SK-N-SH (cell line): ENCODE measurements around the gene PCNT. TPM values are rescaled to one million over a fixed set of nuclear protein-coding genes. Genes with fewer than 3 reads are reported as not detected.

Experiments used
- CTCF ChIA-PET: fragments of 300-600, 350-600 bp; formaldehyde crosslinking; extraction: SDS; loops from one replicate; lab custom pipeline; 2021; lab: Yijun Ruan, JAX
- POLR2A ChIA-PET: fragments of 350-600 bp; sonication (Branson Sonifier 250); formaldehyde crosslinking; extraction: SDS; loops from one replicate; lab custom pipeline; 2020; ENCODE audit warnings: antibody characterized with exemption, inconsistent platforms; lab: Yijun Ruan, JAX
- DNase-seq: peaks from one replicate; pipeline ENCODE4 v3.0.0; 2012
- H2AFZ ChIP-seq: fragments of 200-600 bp; sonication (generic); 2 replicates; pipeline ENCODE4 v1.8.1; 2016; ENCODE audit warnings: antibody characterized with exemption, mild to moderate bottlenecking, low read depth
- H3F3A ChIP-seq: fragments of 200-600 bp; sonication (generic); replicated peaks from 2 replicates; pipeline ENCODE3; 2016; ENCODE audit warnings: antibody characterized with exemption, mild to moderate bottlenecking; ENCODE audit not compliant: insufficient read depth
- H3K27ac ChIP-seq, 2 experiments: fragments of 200-500 bp in 1 of 2; fragments of 200-600 bp in 1 of 2; sonication (Bioruptor generic) in 1 of 2; sonication (generic), shearing (Covaris generic) in 1 of 2; 2 replicates each; pipeline versions ENCODE4 v1.5.1 to v1.6.1; 2014 to 2016; ENCODE audit warnings: low read depth in 2 of 2, inconsistent platforms in 1 of 2, low read length in 1 of 2, mild to moderate bottlenecking in 1 of 2, mixed read lengths in 1 of 2
- H3K27me3 ChIP-seq: fragments of 200-600 bp; sonication (generic), shearing (Covaris generic); 2 replicates; pipeline ENCODE4 v1.6.1; 2016; ENCODE audit warnings: mixed run types; ENCODE audit not compliant: insufficient read depth
- H3K36me3 ChIP-seq, 2 experiments: fragments of 200-500 bp in 1 of 2; fragments of 200-600 bp in 1 of 2; sonication (Bioruptor generic) in 1 of 2; sonication (generic) in 1 of 2; replicated peaks in 1 of 2; 2 replicates each; pipeline versions ENCODE3 to v1.5.1; 2014 to 2016; ENCODE audit warnings: low read length in 1 of 2, mild to moderate bottlenecking in 1 of 2; ENCODE audit not compliant: insufficient read depth in 2 of 2, control insufficient read depth in 1 of 2
- H3K4me1 ChIP-seq, 2 experiments: fragments of 200-500 bp in 1 of 2; fragments of 200-600 bp in 1 of 2; sonication (Bioruptor generic) in 1 of 2; sonication (generic), shearing (Covaris generic) in 1 of 2; 2 replicates each; pipeline versions ENCODE4 v1.5.1 to v1.6.1; 2014 to 2016; ENCODE audit warnings: low read depth in 1 of 2, low read length in 1 of 2, mixed run types in 1 of 2; ENCODE audit not compliant: insufficient read depth in 2 of 2, control insufficient read depth in 1 of 2
- H3K4me2 ChIP-seq: fragments of 200-600 bp; sonication (generic), shearing (Covaris generic); 2 replicates; pipeline ENCODE4 v1.6.1; 2017; ENCODE audit warnings: mixed run types
- H3K4me3 ChIP-seq, 2 experiments: fragments of 200-500 bp in 1 of 2; fragments of 200-600 bp in 1 of 2; sonication (Bioruptor generic) in 1 of 2; sonication (generic), shearing (Covaris generic) in 1 of 2; 2 replicates each; pipeline versions ENCODE4 v1.5.1 to v1.8.1; 2014 to 2016; ENCODE audit warnings: low read depth in 2 of 2, inconsistent platforms in 1 of 2, low read length in 1 of 2, mild to moderate bottlenecking in 1 of 2, mixed read lengths in 1 of 2, moderate library complexity in 1 of 2
- H3K79me2 ChIP-seq: fragments of 200-600 bp; sonication (generic); 2 replicates; pipeline ENCODE4 v1.8.1; 2017; ENCODE audit warnings: mild to moderate bottlenecking; ENCODE audit not compliant: insufficient read depth
- H3K9ac ChIP-seq: fragments of 200-600 bp; sonication (generic); 2 replicates; pipeline ENCODE4 v1.6.1; 2017; ENCODE audit warnings: mixed run types
- H3K9me2 ChIP-seq: fragments of 200-600 bp; sonication (generic); 2 replicates; pipeline ENCODE4 v1.6.1; 2017; ENCODE audit warnings: mixed run types
- H3K9me3 ChIP-seq: fragments of 200-600 bp; sonication (generic); 2 replicates; pipeline ENCODE4 v1.6.1; 2017; ENCODE audit warnings: mixed run types, mild to moderate bottlenecking, moderate library complexity
- H4K20me1 ChIP-seq: fragments of 200-600 bp; sonication (generic); 2 replicates; pipeline ENCODE4 v1.6.1; 2017; ENCODE audit warnings: mild to moderate bottlenecking, mixed run types; ENCODE audit not compliant: insufficient read depth
- CHD2 ChIP-seq: fragments of 150-350 bp; IDR thresholded peaks from 2 replicates; pipeline ENCODE4 v1.6.1; 2018; ENCODE audit warnings: low read length; ENCODE audit not compliant: partially characterized antibody
- CTCF ChIP-seq: fragments of 200-600 bp; sonication (generic); IDR thresholded peaks from 2 replicates; pipeline ENCODE4 v1.6.1; 2017; ENCODE audit warnings: antibody characterized with exemption, mild to moderate bottlenecking, moderate library complexity
- EP300 ChIP-seq, 2 experiments: IDR thresholded peaks; 2 replicates each; pipeline versions ENCODE4 v1.4.0 to v1.6.1; 2012; ENCODE audit warnings: borderline replicate concordance in 1 of 2, low read depth in 1 of 2, low read length in 1 of 2
- EZH2phosphoT487 ChIP-seq: fragments of 200-600 bp; sonication (generic); IDR thresholded peaks from 2 replicates; pipeline ENCODE4 v1.6.1; 2017; ENCODE audit warnings: low read depth, mixed run types, mild to moderate bottlenecking, antibody characterized with exemption, moderate library complexity, borderline replicate concordance
- FOSL2 ChIP-seq: IDR thresholded peaks from 2 replicates; pipeline ENCODE4 v1.4.0; 2012; ENCODE audit warnings: low read depth, mild to moderate bottlenecking, moderate library complexity, borderline replicate concordance
- FOXJ3 ChIP-seq: sonication (generic); formaldehyde crosslinking; IDR thresholded peaks from 2 replicates; pipeline ENCODE4 v1.5.1; 2020; ENCODE audit warnings: mild to moderate bottlenecking, missing genetic modification reagents
- FOXM1 ChIP-seq: IDR thresholded peaks from 2 replicates; pipeline ENCODE4 v1.4.0; 2012; ENCODE audit warnings: low read depth, mild to moderate bottlenecking
- GABPA ChIP-seq: IDR thresholded peaks from 2 replicates; pipeline ENCODE4 v1.4.0; 2012; ENCODE audit warnings: low read depth, mild to moderate bottlenecking
- IRF3 ChIP-seq: fragments of 150-350 bp; IDR thresholded peaks from 2 replicates; pipeline ENCODE4 v1.6.1; 2016; ENCODE audit warnings: mild to moderate bottlenecking, low read depth, low read length
- MAX ChIP-seq: IDR thresholded peaks from 2 replicates; pipeline ENCODE4 v1.4.0; 2012; ENCODE audit warnings: low read depth
- MXI1 ChIP-seq: IDR thresholded peaks from 2 replicates; pipeline ENCODE4 v1.6.1; 2012; ENCODE audit warnings: mild to moderate bottlenecking, low read depth, low read length, improper control_type of control experiment
- NFIC ChIP-seq: IDR thresholded peaks from 2 replicates; pipeline ENCODE4 v1.4.0; 2012; ENCODE audit warnings: borderline replicate concordance
- NRF1 ChIP-seq: IDR thresholded peaks from 2 replicates; pipeline ENCODE4 v1.6.1; 2012; ENCODE audit warnings: low read depth, mild to moderate bottlenecking, low read length
- POLR2AphosphoS5 ChIP-seq: IDR thresholded peaks from 2 replicates; pipeline ENCODE4 v1.6.1; 2012; ENCODE audit warnings: low read depth, low read length
- RAD21 ChIP-seq: IDR thresholded peaks from 2 replicates; pipeline ENCODE4 v1.6.1; 2012; ENCODE audit warnings: mild to moderate bottlenecking, low read length
- RCOR1 ChIP-seq: fragments of 150-350 bp; IDR thresholded peaks from 2 replicates; pipeline ENCODE4 v1.6.1; 2017; ENCODE audit warnings: antibody characterized with exemption, low read length
- REST ChIP-seq: IDR thresholded peaks from 2 replicates; pipeline ENCODE4 v1.6.1; 2012; ENCODE audit warnings: mild to moderate bottlenecking, low read depth, low read length, moderate library complexity
- RXRA ChIP-seq: IDR thresholded peaks from 2 replicates; pipeline ENCODE4 v1.4.0; 2012; ENCODE audit warnings: low read depth, mild to moderate bottlenecking, borderline replicate concordance
- SIN3A ChIP-seq: IDR thresholded peaks from 2 replicates; pipeline ENCODE4 v1.6.1; 2012; ENCODE audit warnings: low read depth, mild to moderate bottlenecking, low read length, moderate library complexity, borderline replicate concordance
- TAF1 ChIP-seq: IDR thresholded peaks from 2 replicates; pipeline ENCODE4 v1.6.1; 2012; ENCODE audit warnings: low read depth, mild to moderate bottlenecking, low read length, moderate library complexity, borderline replicate concordance
- TEAD4 ChIP-seq: IDR thresholded peaks from 2 replicates; pipeline ENCODE4 v1.4.0; 2012; ENCODE audit warnings: mild to moderate bottlenecking, borderline replicate concordance; ENCODE audit not compliant: insufficient read depth
- USF1 ChIP-seq: IDR thresholded peaks from 2 replicates; pipeline ENCODE4 v1.4.0; 2012; ENCODE audit warnings: low read depth, borderline replicate concordance
- WGBS: methylation state at CpG from one replicate; pipeline ENCODE4 v1.1.6; 2017; ENCODE audit warnings: low lambda C conversion rate; 5-methylcytosine and 5-hydroxymethylcytosine counted together
- polyA plus RNA-seq, 3 experiments: library from polyadenylated mRNA; depleted of rRNA; stranded (reverse); fragments of >200 nt; gene quantifications; 2 replicates each; pipeline ENCODE4 v1.2.3, GENCODE V29; 2012

The PCNT gene
- polyA plus RNA-seq, 1 of the 3 experiments (the other 2 are of a cell fraction), result 15.7 TPM

GRCh38 chr21:46413365-46413696 is 89.4 kb downstream of the PCNT start (continued):
- TF ChIP-seq REST, result no peak
- TF ChIP-seq MXI1, result no peak
- no peak for TF ChIP-seq RAD21
- no peak for TF ChIP-seq FOXJ3
- no peak for TF ChIP-seq NFIC

- TF ChIP-seq MAX (no peak), RXRA (no peak), USF1 (no peak), EP300 (IDR thresholded peaks at IDR 0.05; ENCODE audit: borderline replicate concordance in 1 of 2, low read depth in 1 of 2, low read length in 1 of 2) (no peak), POLR2AphosphoS5 (no peak), CTCF (no peak), FOXJ3 (no peak), FOXM1 (no peak), RCOR1 (no peak), MXI1 (no peak), CHD2 (no peak), SIN3A (no peak), NRF1 (no peak), TAF1 (no peak), NFIC (no peak), IRF3 (no peak), TEAD4 (no peak), GABPA (no peak), FOSL2 (no peak), EZH2phosphoT487 (no peak)
Observed at GRCh38 chr21:46414965-46415275, 91.0 kb downstream of the PCNT start.

More at GRCh38 chr21:46414965-46415275, 91.0 kb downstream of the PCNT start:
- no peak overlapping the region for H3K4me2 ChIP-seq
- H3F3A ChIP-seq, result no peaks in the 10 kb centered on the region
- H3K4me1 ChIP-seq, result no peaks in the 10 kb centered on the region
- over 99% methylated on average over 12 of the region's 13 CpGs for WGBS
- ChIA-PET POLR2A (no interaction called here), CTCF (no interaction called here)
- no peaks in the 10 kb centered on the region for H3K9me3 ChIP-seq
- peaks cover 6 to 41% of the 10 kb centered on the region in 2 experiments for H3K36me3 ChIP-seq
- no peak overlapping the region for H3K4me3 ChIP-seq
- no peak overlapping the region for H2AFZ ChIP-seq
- H4K20me1 ChIP-seq, result no peaks in the 10 kb centered on the region
- H3K27ac ChIP-seq, result no peak overlapping the region
- H3K27me3 ChIP-seq, result no peaks in the 10 kb centered on the region
- no peaks in the 10 kb centered on the region for H3K79me2 ChIP-seq
- no peaks in the 10 kb centered on the region for H3K9me2 ChIP-seq
- H3K9ac ChIP-seq, result no peak overlapping the region
- DNase-seq, result no peak
